ENCODE data around the gene WHRN.
A peak's percentile ranks its signal among the peaks of the same experiment; 100 is the strongest.

Gene WHRN

GRCh38 chr9:114397219-114397847 is 107.9 kb downstream of the WHRN start:
- DNase-seq (ENCODE audit: low read depth): no peak

GRCh38 chr9:114396558-114397218 is 108.6 kb downstream of the WHRN start:
- no peak for DNase-seq (ENCODE audit: low read depth)

GRCh38 chr9:114395768-114396167 is 109.5 kb downstream of the WHRN start:
- no peak for DNase-seq (ENCODE audit: low read depth)

GRCh38 chr9:114395334-114395617 is 110.0 kb downstream of the WHRN start:
- DNase-seq (ENCODE audit: low read depth): no peak

GRCh38 chr9:114394523-114395333 is 110.5 kb downstream of the WHRN start:
- no peak for DNase-seq (ENCODE audit: low read depth)

GRCh38 chr9:114392749-114393112 is 112.5 kb downstream of the WHRN start:
- no peak for DNase-seq (ENCODE audit: low read depth)

- DNase-seq (ENCODE audit: low read depth): no peak
Observed at GRCh38 chr9:114390952-114391351, 114.3 kb downstream of the WHRN start.

GRCh38 chr9:114389612-114390368 is 115.5 kb downstream of the WHRN start:
- DNase-seq (ENCODE audit: low read depth): no peak

- no peak for DNase-seq (ENCODE audit: low read depth)
Observed at GRCh38 chr9:114388764-114389375, 116.4 kb downstream of the WHRN start.

GRCh38 chr9:114388357-114388682 is 117.0 kb downstream of the WHRN start:
- no peak for DNase-seq (ENCODE audit: low read depth)

GRCh38 chr9:114387680-114388356 is 117.5 kb downstream of the WHRN start, which contains the start of gene AKNA:
Gene AKNA (minus strand): TSS chr9:114387982. CDS start chr9:114381333, 6,649 bp downstream.
- peak; percentile 72 for DNase-seq (ENCODE audit: low read depth)

GRCh38 chr9:114386886-114387679 is 118.2 kb downstream of the WHRN start:
- no peak for DNase-seq (ENCODE audit: low read depth)

GRCh38 chr9:114386361-114386885 is 118.8 kb downstream of the WHRN start:
- DNase-seq (ENCODE audit: low read depth): no peak

GRCh38 chr9:114385397-114386181 is 119.7 kb downstream of the WHRN start:
- DNase-seq (ENCODE audit: low read depth): peak; percentile 86

- no peak for DNase-seq (ENCODE audit: low read depth)
Observed at GRCh38 chr9:114384836-114385396, 120.4 kb downstream of the WHRN start.

GRCh38 chr9:114384341-114384740 is 120.9 kb downstream of the WHRN start:
- no peak for DNase-seq (ENCODE audit: low read depth)

- no peak for DNase-seq (ENCODE audit: low read depth)
Observed at GRCh38 chr9:114383521-114384231, 121.6 kb downstream of the WHRN start.

- peak; percentile 55 for DNase-seq (ENCODE audit: low read depth)
Observed at GRCh38 chr9:114382699-114383520, 122.4 kb downstream of the WHRN start.
